ENCODE results near the gene AP5B1. TPM values are rescaled to one million over a fixed set of nuclear protein-coding genes. Genes with fewer than 3 reads are reported as not detected.

Gene AP5B1
- 18.2 TPM for total RNA-seq

GRCh38 chr11:65780770-65781151 is at the start of gene AP5B1:
TSS of gene AP5B1 (minus strand) at chr11:65780976. CDS start at chr11:65780591, 385 bp downstream.
- peak; percentile 66 for ATAC-seq

- no peak for ATAC-seq
Measured at GRCh38 chr11:65829459-65829858, 48.7 kb upstream of the AP5B1 start.

- ATAC-seq: no peak
Measured at GRCh38 chr11:65826984-65827735, 46.4 kb upstream of the AP5B1 start.

- ATAC-seq: no peak
Measured at GRCh38 chr11:65822776-65823528, 42.2 kb upstream of the AP5B1 start.

GRCh38 chr11:65821107-65821506 is 40.3 kb upstream of the AP5B1 start:
- no peak for ATAC-seq

GRCh38 chr11:65817835-65818680 is 37.3 kb upstream of the AP5B1 start:
- ATAC-seq: peak; percentile 88

- ATAC-seq: no peak
Measured at GRCh38 chr11:65817312-65817834, 36.6 kb upstream of the AP5B1 start.

GRCh38 chr11:65816696-65817095 is 35.9 kb upstream of the AP5B1 start:
- no peak for ATAC-seq

- ATAC-seq: peak; percentile 2
Measured at GRCh38 chr11:65814986-65815565, 34.3 kb upstream of the AP5B1 start.

- peak; percentile 82 for ATAC-seq
Measured at GRCh38 chr11:65814131-65814985, 33.6 kb upstream of the AP5B1 start.

- ATAC-seq: no peak
Measured at GRCh38 chr11:65811764-65812475, 31.1 kb upstream of the AP5B1 start.

GRCh38 chr11:65810046-65810868 is 29.5 kb upstream of the AP5B1 start:
- peak; percentile 64 for ATAC-seq

GRCh38 chr11:65809496-65809895 is 28.7 kb upstream of the AP5B1 start:
- no peak for ATAC-seq

GRCh38 chr11:65808744-65809341 is 28.1 kb upstream of the AP5B1 start:
- ATAC-seq: peak; percentile 18

GRCh38 chr11:65806979-65807378 is 26.2 kb upstream of the AP5B1 start:
- no peak for ATAC-seq

- peak; percentile 80 for ATAC-seq
Measured at GRCh38 chr11:65803797-65804492, 23.2 kb upstream of the AP5B1 start.

- no peak for ATAC-seq
Measured at GRCh38 chr11:65802841-65803240, 22.1 kb upstream of the AP5B1 start.

GRCh38 chr11:65801153-65801987 is 20.6 kb upstream of the AP5B1 start:
- no peak for ATAC-seq
